ENCODE results near the gene NECTIN1. TPM values are rescaled to one million over a fixed set of nuclear protein-coding genes. Genes with fewer than 3 reads are reported as not detected.

NECTIN1 gene
- total RNA-seq, 6 donors from 2014 or later, result 1.4 to 12.6 (median 7.6) TPM

DNA sequence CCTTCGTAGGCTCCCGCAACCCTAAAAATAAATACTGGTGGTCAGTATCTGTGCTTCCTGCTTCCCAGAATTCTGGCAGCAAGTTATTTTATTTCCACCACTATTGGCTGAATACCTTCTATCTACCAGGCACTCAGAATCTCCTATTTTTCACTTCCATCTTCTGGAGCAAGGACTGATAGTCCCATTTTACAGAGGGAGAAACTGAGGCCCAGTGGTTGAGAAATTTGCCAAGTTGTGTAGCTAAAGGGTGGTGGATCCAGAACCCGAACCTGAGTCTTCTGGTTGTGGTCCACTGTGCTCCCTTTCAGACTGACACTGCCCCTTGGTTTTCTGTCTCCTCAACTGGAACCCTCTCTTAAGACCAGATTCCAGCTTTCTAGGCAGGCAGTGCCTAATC is 31.6 kb downstream of the NECTIN1 start:
- TF ChIP-seq POLR2AphosphoS5 (IDR thresholded peaks at IDR 0.05), result no peak
- no peak for TF ChIP-seq CTCF (IDR thresholded peaks at IDR 0.05)
- no peak for TF ChIP-seq EP300 (IDR thresholded peaks at IDR 0.05)
- TF ChIP-seq POLR2A (IDR thresholded peaks at IDR 0.05), result no peak
- Histone ChIP-seq H3K36me3 (no peaks in the 10 kb centered on the region), H3K9me3 (no peaks in the 10 kb centered on the region), H3K27ac (no peak overlapping the region), H3K4me3 (no peak overlapping the region), H3K4me1 (peaks cover 8 to 30% (median 17%) of the 10 kb centered on the region in 4 donors), H3K27me3 (no peaks in the 10 kb centered on the region)
- no peak for ATAC-seq (ENCODE audit: low FRiP score in 2 of 2)
- DNase-seq, result no peak
- 85 to 89% methylated on average over 3 of the region's 3 CpGs for WGBS, 2 donors

- no peaks in the 10 kb centered on the region for H3K36me3 ChIP-seq
- H3K27me3 ChIP-seq, result no peaks in the 10 kb centered on the region
- no peak for TF ChIP-seq EP300 (IDR thresholded peaks at IDR 0.05)
- no peak for TF ChIP-seq POLR2AphosphoS5 (IDR thresholded peaks at IDR 0.05)
- no peak for TF ChIP-seq CTCF (IDR thresholded peaks at IDR 0.05)
- TF ChIP-seq POLR2A (IDR thresholded peaks at IDR 0.05), result no peak
- peaks cover 8 to 30% (median 17%) of the 10 kb centered on the region in 4 donors for H3K4me1 ChIP-seq
- DNase-seq, result no peak
- 90 to 95% methylated on average over 16 to 20 of the region's 20 CpGs for WGBS, 2 donors
- H3K4me3 ChIP-seq, result no peak overlapping the region
- no peaks in the 10 kb centered on the region for H3K9me3 ChIP-seq
- no peak for ATAC-seq (ENCODE audit: low FRiP score in 2 of 2)
- no peak overlapping the region for H3K27ac ChIP-seq
These were observed 32.4 kb downstream of the NECTIN1 start for GRCh38 chr11:119696378-119697222.

DNA sequence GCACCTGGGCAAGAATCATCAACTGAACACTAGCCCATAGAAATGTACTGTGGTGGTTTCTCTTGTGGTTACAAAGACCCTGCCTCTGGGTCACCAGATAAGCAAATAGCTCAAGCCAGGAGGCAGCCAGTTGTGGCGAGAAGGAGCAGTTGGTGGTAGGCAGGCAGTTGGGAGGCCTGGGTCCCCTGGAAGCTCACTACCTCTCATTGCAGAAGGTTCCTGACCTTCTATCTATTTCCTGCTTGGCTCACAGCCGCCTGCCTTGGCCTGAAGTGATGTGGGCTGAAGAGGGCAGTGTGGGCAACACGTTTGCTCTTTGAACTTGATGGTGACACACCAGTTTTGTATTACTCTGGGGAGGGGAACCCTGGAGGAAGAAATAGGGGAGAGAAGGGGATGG is 34.7 kb downstream of the NECTIN1 start:
- Histone ChIP-seq H3K4me1 (peaks cover 5 to 19% (median 16%) of the 10 kb centered on the region in 4 donors), H3K27ac (no peak overlapping the region), H3K4me3 (no peak overlapping the region), H3K36me3 (no peaks in the 10 kb centered on the region), H3K9me3 (no peaks in the 10 kb centered on the region), H3K27me3 (no peaks in the 10 kb centered on the region)
- DNase-seq, result peak in 1 of 2 donors; percentile 57
- TF ChIP-seq CTCF (IDR thresholded peaks at IDR 0.05) (no peak), POLR2AphosphoS5 (IDR thresholded peaks at IDR 0.05) (no peak), EP300 (IDR thresholded peaks at IDR 0.05) (no peak), POLR2A (IDR thresholded peaks at IDR 0.05) (no peak)
- no peak for ATAC-seq (ENCODE audit: low FRiP score in 2 of 2)
- 46 to 77% methylated on average over 3 of the region's 3 CpGs for WGBS, 2 donors

GRCh38 chr11:119693253-119693815 is 35.7 kb downstream of the NECTIN1 start:
- H3K4me1 ChIP-seq, result peaks cover 3 to 10% (median 7%) of the 10 kb centered on the region in 4 donors
- H3K4me3 ChIP-seq, result no peak overlapping the region
- no peak for DNase-seq
- TF ChIP-seq POLR2AphosphoS5 (IDR thresholded peaks at IDR 0.05) (no peak), CTCF (IDR thresholded peaks at IDR 0.05) (no peak), EP300 (IDR thresholded peaks at IDR 0.05) (no peak), POLR2A (IDR thresholded peaks at IDR 0.05) (no peak)
- WGBS, 2 donors, result 59 to 71% methylated on average over 6 to 7 of the region's 7 CpGs
- no peak for ATAC-seq (ENCODE audit: low FRiP score in 2 of 2)
- no peaks in the 10 kb centered on the region for H3K9me3 ChIP-seq
- H3K27ac ChIP-seq, result no peak overlapping the region
- H3K27me3 ChIP-seq, result no peaks in the 10 kb centered on the region
- no peaks in the 10 kb centered on the region for H3K36me3 ChIP-seq

Data from upper lobe of left lung (tissue), 6 donors.